Measurements from ENCODE around the gene OGFR.

Gene OGFR

DNA sequence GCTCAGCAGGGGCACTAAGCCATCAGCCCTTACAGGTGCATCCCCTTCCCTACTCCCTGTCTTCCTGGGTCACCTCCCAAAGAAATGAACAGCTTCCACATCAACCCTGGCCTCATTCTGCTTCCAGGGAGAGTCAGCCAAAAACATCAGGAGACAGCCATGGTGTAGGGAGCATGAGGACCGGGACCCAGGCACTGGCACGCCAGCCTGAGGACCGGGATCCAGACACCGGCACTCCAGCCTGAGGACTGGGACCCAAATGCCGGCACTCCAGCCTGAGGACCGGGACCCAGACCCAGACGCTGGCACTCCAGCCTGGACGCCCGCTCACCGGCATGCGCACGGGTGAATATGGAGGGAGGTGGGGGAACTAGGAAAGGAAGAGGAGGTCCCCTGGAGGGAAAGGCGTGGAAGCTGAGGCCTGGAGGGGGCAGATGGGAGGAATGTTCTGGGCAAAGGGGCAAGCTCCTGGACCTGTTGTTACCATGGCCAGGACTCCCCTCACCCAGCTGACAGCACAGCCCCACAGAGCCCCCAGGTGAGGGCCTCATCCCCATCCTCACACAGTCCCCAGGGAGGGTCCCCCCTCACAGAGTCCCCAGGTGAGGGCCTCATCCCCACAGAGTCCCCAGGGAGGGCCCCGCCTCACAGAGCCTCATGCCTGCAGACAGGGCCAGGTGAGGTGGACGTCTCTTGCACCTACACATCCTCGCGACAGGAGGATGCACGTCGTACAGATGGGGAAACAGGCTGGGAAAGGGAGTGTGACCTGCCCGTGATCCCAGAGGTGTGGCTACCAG lies 34.3 kb upstream of the OGFR start:
- DNase-seq: no peak

DNA sequence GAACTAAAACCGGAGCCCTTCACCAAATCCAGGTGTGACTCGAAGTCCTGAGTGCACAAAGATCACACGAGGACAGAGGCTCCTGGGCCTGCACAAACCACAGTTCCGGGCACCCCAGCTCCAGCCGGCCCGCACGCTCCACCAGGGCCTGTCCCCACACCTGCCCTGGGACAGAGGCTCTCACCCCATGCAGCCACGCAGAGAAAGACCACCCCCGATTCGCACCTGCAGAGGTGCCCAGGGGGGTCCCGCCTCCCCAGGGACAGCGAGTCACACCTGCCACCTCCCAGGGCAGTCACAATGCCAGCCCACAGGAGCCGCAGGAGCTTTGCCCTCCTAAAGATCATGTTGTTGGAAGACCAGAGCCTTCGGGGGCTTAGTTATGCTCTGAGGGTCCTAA lies 33.7 kb upstream of the OGFR start:
- no peak for DNase-seq

DNA sequence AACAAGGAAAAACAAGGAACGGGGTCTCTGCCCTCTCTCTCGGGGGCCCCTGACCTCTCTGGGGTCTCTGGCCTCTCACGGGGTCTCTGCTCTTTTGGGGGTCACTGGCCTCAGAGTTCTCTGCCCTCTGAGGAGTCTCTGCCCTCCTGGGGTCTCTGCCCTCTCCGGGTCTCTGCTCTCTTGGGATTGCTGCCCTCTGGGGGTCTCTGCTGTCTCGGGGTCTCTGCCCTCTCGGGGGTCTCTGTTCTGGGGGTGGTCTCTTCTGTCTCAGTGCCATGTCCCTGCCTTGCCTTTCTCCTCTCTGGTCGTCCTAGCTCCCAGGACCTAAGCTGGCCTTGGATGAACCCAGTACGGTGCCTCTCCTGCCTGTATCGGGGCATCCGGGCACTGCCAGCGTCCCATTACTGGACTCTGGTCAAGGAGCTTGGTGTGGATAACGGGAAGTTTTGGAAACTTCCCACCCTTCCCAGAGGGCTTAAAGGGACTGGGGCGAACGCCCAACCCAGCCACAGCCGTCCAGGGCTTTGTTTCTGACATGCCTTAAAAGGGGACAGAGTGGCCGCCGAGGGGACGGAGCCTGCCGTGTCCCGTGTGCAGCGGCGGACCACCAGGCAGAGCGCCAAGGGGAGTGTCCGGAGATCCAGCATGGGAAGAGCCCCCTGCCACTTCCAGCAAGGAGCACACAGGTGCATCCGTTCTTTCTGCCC lies 33.1 kb upstream of the OGFR start:
- DNase-seq: no peak

DNA sequence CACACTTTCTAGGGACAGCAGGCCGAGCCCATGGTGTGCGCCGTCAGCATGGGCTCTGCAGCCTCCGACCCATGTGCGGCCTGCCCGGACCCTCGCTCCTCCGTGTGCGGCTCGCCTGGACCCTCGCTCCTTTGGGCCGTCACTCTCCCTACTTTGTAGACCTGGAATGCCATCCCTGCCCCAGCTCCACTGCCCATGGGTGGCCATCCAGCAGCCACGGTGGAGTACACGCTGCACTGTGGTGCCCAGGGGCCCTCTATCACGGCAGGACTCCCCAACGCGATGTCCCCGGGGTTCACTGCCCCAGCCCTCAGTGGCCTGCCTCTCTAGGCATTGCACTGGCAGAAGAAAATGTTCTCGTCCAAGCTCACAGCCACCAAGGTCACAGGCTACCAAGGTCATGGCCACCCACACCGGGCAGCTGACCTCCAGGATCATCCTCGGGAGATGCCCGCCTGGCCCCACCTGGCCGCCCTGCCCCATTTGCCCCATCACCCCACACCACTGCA lies 32.5 kb upstream of the OGFR start:
- DNase-seq: no peak

DNA sequence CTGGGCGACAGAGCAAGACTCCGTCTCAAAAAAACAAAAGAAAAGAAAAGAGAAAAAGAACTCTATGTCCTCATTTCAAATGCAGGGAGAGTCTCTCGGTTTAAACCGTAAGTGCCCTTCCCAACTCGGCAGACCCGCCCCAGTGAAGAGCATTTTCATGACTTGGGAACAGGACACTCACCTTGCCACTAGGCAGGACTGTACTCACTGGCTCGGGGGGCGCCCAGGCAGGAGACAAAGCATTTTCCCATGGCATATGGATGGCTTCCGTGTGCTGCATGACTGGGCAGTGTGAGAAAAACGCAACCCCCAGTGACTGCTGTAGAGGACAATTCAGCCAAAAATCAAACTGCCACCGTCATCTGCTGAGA lies 32.0 kb upstream of the OGFR start:
- no peak for DNase-seq

DNA sequence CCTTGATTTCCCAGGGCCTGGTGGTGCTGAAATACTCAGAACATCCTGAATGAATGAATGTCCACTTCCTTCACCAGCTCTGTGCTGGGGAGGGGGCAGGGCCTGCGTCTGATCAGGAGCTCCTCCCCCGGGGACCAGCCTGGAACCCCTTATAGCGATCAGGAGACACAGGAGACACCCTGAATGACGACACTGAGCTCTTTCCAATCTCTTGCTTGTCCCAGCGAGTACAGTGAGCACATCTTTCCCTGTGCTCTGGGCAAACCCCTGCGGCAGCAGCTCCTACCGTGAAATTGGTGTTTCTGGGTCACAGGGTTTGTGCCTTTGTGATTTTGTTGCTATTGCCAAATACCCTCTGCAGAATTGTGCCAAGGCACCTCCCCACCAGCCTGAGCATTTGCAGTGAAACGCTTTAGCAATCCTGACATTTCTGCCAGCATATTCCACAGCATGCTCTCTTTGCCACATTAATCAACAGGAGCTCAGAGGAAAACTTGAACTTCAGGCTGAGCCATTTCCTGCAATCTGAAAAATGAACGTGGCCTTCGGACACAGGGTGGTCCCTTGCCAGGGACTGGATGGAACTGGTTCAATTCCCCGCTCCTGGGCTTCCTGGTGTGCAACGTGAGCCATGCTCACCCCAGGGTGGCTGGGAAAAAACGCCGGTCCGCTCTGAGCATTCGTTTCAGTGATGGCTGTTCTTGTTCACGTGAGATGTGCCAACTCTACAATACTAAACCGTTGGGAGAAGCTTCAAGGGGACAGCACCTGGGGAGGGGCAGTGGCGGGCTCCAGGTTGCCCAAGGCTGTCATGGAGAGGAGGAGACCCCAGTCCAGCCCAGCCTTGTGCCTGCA lies 31.4 kb upstream of the OGFR start:
- no peak for DNase-seq

DNA sequence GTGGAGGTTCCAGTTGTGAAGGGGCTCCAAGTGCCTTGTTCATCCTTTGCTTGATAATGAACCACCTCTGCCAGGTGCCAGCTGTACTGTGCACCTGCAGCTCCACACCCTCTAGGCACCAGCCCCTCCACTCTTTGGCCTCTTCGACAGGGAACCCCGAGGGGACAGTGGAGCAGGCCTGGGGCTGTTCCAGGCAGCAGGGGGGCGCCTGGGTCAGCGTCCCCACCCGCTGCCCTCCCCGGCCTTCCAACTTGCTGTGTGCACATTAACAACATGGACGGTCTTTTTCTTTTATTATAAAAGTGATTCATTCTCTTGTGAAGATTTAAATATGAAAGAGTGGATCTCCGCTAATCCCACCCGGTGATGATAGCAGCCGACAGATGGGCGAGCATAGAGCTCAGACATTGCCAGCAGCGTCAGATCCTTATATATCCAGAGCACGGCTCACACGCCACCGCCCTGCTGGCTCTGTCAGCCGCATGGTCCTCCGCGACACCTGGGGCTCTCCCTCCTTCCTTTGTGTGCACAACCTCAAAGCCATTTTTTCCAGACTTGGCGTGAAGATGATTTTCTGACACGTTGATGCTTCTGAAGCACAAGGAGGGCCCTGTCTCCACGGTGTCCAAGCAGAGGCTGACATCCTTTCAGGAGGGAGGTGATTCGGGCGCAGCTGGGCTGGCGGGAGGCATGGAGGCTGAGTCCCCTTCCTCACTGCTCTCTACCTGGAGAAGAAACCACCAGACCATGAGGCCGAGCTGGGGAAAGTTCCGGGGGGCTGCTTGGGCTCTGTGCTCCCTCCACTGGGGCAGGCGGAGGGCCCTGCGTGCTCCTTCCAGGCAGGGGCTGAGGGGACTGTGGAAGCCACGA lies 30.6 kb upstream of the OGFR start:
- no peak for DNase-seq

DNA sequence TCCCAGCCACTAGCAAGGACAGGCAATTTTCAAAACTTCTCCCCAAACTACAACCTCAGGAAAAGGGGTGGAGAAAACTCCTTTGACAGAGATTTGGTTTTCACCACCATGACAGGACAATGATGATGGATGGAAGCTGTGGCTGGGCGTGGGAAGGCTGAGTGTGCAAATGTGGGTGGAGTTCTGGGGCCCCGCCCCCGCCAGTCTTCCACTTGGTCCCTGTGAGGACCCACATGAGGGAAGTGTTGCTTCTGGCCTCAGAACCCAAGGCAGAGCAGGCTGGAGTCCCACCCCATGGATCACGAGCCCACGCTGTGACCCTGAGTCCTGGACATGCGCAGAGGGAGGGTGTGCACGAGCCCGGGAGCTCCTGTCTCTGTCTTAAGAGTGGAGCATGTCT lies 29.9 kb upstream of the OGFR start:
- DNase-seq: no peak

DNA sequence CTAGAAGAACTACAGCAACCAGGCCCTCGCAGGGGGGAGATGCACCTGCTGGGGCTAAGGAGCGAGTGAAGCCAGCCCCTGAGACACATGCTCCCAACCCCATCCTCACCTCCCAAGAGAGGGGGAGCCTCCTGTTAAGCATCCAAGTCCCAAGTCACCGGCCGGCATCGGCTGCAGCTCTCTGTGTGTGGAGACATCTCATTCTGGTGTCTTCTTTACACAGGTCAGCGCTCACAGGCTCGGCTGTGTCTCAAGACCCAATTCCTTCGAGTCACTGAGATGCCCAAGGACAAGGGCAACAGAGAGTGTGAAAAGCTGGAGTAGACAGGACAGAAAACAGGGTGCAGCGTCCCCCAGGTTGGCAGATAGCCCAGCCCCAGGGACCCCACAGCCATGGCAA lies 29.4 kb upstream of the OGFR start:
- no peak for DNase-seq

DNA sequence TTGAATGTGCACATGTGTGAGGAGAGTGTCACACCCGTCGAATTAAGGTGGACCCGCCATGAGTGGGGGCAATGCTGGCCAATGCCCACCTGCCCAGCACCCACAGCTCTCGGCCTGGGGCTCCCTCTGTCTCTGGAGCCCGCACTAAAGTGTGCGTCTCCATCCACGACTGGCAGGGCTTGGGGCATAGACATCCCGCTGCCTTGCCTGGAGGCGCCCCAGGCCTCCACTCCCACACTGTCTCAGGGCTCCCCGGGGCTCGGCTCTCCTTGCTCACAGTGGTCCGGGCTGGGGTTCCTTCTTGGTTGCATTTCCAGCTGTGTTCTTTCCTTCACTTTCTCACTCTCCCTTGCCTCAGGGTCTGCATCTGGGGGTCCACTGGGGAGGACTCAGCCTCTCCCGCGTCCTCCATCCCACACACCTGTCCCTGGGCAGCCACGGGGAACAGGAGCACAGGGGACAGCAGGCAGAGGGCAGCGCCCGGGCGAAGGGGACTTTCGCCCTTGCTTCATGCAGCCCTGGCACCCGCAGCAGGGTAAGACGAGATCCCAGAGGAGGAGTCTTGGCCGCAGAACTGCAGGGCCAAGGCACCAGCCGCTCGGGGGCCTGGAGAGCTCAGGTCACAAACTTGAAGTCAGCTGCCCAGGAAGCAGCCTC lies 28.5 kb upstream of the OGFR start:
- no peak for DNase-seq

DNA sequence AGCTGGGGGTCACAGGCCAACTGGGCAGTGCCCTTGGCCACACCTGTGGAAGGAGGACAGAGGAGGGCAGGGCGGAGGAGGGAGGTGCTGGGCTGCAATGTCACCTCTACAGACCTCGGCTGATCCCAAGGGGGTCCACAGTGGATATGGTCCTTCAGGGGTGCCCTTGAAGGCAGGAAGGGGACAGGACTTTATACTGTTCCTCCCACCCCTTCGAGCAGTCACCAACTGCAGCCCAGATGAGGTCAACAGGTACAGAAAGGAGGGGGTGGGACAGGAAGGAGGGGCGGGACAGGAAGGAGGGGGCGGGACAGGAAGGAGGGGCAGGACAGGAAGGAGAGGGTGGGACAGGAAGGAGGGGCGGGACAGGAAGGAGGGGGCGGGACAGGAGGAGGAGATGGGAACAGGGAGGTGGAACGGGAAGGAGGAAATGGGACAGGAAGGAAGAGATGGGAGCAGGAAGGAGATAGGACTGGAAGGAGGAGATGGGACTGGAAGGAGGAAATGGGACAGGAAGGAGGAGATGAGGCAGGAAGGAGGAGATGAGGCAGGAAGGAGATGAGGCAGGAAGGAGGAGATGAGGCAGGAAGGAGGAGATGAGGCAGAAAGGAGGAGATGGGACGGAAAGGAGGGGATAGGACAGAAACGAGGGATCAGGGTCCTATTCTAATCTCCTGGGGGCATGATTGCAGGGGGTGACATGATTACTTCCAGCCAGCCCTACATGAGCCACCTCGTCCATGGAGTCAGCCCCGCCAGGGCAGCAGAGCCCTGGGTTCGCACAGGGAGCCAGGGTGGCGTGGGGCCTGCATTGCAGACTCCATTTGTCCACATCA lies 27.7 kb upstream of the OGFR start:
- peak; percentile 56 for DNase-seq

DNA sequence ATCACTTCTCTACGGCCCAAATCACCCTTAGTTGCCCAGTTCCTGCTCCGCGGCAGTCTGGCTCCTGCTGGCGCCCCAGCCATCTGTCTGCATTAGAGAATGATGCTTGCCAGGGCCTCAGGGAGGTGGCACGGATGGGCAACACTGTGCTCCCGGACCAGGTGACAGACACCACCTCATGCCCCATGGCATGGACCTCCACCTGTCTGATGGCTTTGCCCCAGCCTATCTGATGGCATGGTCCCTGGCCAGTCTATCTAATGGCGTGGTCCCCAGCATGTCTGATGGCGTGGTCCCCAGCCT lies 27.2 kb upstream of the OGFR start:
- no peak for DNase-seq

DNA sequence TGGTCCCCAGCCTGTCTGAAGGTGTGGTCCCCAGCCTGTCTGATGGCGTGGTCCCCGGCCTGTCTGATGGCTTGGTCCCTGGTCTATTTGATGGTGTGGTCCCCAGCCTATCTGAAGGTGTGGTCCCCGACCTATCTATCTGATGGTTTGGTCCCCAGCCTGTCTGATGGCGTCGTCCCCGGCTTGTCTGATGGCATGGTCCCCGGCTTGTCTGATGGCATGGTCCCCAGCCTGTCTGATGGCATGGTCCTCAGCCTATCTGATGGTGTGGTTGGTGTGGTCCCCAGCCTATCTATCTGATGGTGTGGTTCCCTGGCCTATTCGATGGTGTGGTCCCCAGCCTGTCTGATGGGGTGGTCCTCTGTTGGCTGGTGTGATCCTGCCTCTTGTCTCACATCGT lies 26.6 kb upstream of the OGFR start:
- DNase-seq: no peak

DNA sequence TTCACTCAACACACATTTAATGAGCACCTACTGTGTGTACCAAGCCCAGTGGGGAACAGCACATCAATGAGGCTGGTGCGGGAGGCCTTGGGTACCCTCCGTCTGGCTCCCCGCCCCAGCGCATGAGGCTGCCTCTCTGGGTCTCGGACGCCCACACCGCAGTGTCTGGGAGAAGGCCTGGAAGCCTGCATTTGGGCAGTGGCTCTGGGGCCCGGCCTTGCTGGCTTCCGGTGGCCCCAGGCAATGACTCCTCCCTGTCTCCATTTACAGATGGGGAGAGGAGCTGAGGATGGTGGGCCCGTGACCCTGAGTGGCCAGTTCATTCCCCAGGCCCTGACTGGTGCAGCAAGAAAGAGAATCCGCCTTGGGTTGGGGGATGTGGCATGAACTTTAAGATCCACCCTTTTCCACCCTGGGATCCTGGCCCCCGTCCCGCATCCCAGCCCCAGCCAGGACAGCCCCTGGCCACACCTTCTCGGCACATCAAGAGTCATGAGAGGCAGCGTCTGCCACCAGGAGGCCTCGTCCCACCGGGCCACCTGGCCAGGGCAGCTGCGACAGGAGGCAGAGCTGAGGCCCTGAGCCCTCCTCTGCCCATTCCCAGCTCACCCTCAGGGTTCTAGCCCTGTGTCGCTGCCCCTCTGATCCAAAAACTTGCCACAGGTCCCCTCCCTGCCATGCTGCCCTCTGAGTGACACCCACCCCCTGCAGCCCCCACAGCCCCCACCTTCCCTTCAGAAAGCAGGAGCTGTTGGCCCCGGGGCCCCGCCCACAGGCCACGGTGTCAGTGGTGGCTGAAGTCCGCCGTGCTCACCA lies 25.8 kb upstream of the OGFR start:
- DNase-seq: no peak

DNA sequence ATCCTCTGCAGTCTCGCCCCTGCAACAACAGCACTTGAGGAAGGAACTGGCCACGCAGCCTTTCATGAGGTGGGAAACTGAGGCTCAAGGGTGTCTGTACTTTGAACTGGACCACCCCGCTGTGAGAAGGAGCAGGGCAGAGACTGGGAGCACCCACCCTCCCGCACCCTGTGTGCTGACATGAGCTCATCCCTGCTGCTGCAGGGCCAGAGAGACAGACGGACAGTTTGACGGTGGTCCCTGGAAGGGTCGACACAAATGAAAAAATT lies 25.3 kb upstream of the OGFR start:
- no peak for DNase-seq

DNA sequence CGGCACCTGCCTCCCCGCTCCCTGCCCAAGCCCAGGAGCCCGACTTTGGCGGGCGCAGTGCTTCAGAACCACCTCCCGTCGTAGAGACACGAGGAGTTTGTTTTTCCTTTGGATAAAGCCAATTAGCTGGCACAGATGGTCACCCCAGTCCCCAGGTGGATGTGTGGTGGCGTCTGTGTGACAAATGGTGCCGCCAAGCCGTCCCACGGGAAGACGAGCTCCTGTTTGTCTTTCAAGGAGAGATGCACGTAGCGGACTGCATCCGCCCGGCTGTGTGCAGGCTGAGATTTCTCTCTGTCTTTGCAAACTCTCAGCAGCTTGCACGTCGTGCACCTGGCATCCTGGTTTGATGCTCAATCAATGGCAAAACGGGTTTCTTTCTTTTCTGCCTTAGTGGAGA lies 24.4 kb upstream of the OGFR start:
- DNase-seq: no peak

DNA sequence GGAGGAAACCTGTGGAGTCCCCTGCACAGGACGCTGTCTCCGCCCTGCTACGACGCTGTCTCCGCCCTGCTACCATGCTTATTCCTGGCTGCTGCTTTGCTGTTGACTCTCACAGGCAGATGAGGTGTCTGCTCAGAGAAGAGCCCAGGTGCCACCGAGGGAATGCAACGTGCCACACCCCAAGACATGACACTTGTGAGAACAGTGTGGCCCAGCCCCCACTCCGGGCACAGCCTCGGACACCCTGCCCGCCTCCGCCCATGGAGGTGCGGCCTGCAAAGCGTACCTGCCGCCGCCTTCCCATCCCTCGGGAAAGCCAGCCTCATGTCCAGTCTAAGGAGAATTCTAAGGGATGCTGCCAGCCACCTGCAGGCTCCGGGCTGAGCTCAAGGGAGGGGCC lies 23.9 kb upstream of the OGFR start:
- DNase-seq: no peak

DNA sequence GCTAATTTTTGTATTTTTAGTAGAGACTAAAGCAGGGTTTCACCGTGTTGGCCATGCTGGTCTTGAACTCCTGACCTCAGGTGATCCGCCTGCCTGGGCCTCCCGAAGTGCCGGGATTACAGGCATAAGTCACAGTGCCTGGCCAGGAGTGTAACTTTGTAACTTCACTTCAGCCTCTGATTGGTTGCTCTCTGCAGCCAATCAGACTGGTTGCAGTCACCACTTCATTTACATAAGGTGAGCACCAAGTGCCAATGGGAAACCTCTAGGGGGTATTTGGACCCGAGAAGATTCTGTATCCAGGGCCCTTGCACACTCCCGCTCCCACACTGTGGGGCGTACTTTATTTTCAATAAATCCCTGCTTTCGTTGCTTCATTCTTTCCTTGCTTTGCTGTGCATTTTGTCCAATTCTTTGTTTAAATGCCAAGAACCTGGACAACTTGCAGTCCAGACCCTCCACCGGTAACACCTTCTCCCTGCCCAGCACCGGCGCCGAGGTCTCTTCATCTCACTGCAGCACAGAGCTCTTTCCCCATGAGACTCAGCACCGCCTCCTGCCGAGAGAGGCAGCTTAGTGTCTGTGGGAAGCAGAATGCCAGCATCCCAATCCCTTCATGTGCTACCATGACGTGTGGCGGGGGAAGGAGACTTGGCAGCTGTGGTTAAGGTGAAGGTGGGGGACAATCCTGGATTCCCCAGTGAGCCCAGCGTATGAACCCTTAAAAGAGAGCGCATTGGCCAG lies 22.3 kb upstream of the OGFR start:
- no peak for DNase-seq

DNA sequence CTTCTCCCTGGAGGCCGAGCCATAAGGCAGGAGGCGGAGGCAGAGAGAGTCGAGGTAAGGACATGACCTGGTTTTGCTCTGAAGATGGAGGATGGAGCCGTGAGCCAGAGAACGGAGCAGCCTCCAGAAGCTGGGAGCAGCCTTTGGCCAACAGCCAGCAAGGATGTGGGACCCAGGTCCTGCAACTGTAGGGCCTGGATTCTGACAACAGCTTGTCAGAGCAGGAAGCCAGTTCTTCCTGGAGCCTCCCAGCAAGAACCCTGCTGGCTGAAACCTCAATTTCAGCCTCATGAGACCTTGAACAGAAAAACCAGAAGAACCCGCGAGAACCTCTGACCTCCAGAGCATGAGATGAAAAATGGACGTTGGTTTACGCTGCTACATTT lies 21.7 kb upstream of the OGFR start:
- no peak for DNase-seq

DNA sequence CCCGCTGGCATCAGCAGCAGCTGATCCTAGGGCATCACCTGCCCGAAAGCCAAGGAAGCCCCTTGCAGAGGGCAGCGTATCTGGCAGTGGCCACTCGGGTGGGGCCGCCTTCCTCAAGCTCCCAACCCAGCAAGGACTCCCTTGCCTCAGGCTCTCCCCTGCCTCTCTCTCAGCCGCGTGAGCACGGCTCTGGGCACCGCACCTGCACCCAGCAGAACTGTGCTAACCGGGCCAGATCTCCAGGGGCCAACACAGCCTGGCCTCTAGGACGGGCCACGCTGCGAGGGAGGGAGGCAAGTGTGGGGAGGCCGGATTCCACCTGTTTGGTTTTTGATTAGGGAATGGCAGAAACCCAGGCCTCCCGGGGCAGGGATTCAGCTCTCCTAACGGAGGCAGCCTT lies 20.1 kb upstream of the OGFR start:
- DNase-seq: no peak
